Activated CD8-positive, alpha-beta memory T cell treated with anti-CD3 and anti-CD28 coated beads for 36 hours (primary cell): ENCODE results near the gene SERPINB7. TPM values are rescaled to one million over a fixed set of nuclear protein-coding genes. Genes with fewer than 3 reads are reported as not detected.
"Not testable (repeated sequence)": the region's sequence is repeated elsewhere in the genome, so short reads cannot be mapped to it uniquely, and the experiment has no call there.

Experiments used
- CTCF ChIA-PET: fragments of 350-600 bp; sonication (Branson Sonifier 250); formaldehyde crosslinking; loops from one replicate; lab custom pipeline; 2021; ENCODE audit warnings: antibody characterized with exemption; lab: Charles Lee
- POLR2A ChIA-PET: fragments of 350-600 bp; sonication (Branson Sonifier 250); formaldehyde crosslinking; loops from one replicate; lab custom pipeline; 2021; ENCODE audit warnings: antibody characterized with exemption; lab: Charles Lee
- total RNA-seq, 2 experiments: library from RNA; stranded (reverse); gene quantifications; one replicate each; pipeline ENCODE4 v1.2.3, GENCODE V29; 2021

SERPINB7 gene, protein sequence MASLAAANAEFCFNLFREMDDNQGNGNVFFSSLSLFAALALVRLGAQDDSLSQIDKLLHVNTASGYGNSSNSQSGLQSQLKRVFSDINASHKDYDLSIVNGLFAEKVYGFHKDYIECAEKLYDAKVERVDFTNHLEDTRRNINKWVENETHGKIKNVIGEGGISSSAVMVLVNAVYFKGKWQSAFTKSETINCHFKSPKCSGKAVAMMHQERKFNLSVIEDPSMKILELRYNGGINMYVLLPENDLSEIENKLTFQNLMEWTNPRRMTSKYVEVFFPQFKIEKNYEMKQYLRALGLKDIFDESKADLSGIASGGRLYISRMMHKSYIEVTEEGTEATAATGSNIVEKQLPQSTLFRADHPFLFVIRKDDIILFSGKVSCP
- total RNA-seq = not detected

DNA sequence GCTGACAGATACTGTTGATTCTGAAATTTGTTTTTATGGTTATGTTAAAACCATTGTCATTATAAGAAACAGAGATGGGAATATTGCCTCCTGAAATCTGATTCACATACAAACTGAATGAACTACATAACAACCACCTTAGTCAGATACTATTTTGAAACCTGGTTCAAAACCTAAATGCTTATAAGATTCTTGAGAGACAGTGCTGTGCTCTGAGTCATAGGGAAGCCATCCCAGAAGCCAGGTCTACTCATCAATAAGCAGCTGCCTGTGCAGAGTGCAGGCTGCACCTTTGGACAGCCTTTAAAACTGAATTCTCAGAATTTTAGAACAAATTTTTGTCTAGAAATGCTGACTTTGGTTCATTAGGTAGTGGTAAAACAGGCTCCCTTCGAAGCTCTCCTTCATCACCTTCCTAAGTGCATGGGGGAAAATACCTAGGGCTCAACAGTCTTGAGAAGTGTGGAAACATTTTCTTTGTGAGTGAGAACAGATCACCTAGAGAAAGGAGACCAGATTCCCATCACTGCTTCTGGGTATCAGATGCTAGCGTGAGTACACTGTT, at the start of gene SERPINB7:
Gene SERPINB7 (plus strand): TSS at position 253 of the 565 bp plus-strand sequence. CDS start 6,955 bp downstream, outside the sequence.
- ChIA-PET POLR2A (no interaction called here), CTCF (no interaction called here)

DNA sequence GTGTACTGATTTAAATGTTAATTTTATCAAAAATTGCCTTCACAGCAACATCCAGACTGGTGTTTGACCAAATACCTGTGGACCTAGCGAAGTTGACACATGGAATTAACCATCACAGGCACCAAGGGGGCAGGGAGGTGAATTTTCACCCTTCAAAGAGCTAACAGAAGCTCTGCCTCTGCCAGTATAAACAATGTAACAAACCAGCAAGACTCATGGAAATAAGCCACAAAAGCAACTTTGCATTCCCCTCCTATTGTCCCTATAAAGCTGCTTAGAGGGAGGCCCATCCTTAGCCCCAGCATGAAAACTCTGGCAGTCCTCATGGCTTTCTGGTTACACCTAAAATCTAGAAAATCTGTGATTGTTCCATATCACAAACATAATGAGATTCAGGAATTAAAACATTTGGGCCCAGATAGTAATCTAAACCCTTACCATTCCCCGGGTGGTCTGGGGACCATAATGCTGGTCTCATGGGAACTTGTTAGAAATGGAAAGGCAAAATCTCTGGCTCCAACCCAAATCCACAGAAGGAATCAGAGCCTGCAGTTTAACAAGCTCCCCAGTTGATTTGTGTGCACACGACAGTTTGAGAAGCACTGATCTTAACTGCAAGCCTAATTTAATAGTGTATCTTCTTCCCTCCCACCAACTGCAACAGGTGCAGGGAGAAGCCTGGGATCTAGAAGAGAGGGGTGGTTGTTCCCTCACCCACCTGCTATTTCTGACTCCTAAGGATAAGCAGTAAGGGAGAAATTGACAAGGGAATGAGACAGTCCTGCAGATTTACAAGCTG, 49.3 kb upstream of the SERPINB7 start:
- POLR2A ChIA-PET = no interaction called here
- CTCF ChIA-PET = no interaction called here

DNA sequence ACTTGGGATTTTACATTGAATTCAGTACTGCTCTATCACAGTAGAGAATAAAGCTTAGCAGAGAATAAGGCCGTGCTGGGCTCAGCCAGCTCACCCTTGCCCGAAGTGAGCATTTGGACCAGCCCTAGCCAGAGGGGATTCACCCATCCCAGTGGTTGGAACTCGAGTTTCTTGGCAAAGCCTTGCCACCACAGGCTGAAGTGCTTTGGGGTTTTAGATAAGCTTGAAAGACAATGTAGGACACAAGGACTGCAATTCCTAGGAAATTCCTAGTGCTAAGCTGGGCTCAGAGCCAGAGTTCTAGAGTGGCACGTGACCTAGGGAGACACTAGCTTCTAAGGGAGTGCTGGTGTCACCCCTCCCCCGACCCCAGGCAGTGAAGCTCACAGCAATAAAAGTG, 44.4 kb upstream of the SERPINB7 start:
- POLR2A ChIA-PET = no interaction called here
- CTCF ChIA-PET = no interaction called here

DNA sequence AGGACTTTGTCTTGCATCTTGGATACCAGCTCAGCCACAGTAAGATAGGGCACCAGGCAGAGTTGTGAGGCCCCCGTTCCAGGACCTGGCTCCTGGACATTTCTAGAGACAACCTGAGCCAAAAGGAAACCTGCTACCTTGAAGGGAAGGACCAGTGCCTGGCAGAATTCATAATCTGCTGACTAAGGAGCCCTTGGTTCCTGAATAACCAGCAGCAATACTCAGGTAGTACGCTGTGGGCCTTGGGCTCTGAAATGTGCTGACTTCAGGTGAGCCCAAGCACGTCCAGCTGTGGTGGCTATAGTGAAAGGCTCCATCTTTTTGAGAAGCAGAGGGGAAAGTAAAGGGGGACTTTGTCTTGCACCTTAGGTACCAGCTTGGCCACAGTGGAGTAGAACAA, 44.0 kb upstream of the SERPINB7 start:
- ChIA-PET POLR2A (no interaction called here), CTCF (no interaction called here)

DNA sequence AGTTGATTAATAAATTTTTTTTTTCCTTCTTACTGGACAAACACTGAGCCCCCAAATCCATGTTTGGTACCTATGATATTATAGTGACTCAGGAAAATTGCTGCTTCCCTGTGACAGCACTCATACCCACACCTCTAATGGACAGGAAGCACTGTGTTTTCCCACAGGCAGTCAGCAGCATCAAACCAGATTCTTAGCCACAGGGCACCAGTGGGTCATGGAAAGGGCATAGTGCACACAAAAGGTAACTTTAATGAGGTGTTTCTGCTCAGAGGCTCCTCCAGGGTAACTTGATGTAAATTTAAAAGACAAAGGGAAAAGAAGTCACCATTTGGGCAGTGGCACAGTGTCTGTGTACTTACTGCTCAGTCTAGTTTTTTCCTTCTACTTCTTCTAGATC, 38.3 kb upstream of the SERPINB7 start:
- CTCF ChIA-PET = no interaction called here
- POLR2A ChIA-PET = no interaction called here

DNA sequence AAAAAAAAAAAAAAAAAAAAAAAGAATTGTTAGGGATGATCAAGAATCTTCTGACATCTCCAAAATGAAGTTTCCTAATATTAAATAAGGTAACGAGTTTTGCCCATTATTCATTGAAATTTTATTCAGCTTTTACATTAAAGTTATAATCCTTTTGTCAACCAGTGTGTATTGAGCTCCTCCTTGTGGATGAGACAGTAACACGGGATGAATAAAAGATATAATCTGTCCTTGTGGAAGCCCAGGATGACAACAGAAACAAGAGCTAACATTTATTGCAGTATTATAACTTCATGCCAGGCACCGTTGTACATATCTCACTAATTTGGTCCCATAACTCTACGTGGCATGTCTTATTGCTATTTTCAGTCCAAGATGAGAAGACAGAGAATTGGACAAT, 33.4 kb upstream of the SERPINB7 start:
- ChIA-PET POLR2A (no interaction called here), CTCF (interaction anchor here (0.7 kb wide), 1 partner anchor 956 kb away, joined by 6 read pairs; no protein-coding TSS in a partner anchor)

DNA sequence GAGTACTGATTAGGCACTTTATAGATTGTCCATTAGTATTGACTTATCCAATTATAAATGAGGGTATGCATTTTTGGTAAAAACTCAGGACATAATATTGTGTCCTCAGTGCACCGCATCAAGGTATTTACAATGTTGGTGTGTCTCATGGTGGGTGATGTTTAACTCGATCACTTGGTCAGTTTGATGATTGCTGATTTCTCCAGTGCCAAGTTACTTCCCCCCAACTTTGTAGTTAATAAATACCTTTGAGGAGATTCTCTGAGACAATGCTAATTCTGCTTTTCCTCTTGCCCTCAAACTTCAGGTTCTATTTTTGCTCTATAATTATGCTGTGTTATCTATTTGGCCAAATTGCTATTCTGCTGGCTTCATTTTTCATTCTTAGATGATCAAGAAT, 28.2 kb upstream of the SERPINB7 start:
- POLR2A ChIA-PET = no interaction called here
- CTCF ChIA-PET = no interaction called here

DNA sequence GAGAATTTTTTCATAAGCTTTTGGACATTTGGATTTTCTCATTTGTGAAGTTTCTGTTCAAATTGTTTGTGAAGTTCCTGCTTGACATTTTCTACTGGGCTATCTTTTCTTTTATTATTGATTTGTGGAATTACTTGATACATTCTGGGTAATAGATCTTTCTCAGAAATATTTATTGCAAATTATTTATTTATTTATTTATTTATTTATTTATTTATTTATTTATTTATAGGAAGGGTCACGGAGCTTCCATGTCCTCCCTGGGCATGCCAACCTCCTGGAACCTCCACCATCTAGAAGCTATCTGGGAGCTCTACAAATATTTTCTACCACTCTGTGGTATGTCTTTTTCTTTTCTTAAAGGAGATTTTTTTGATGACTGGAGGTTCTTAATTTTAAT, 25.7 kb upstream of the SERPINB7 start:
- CTCF ChIA-PET = no interaction called here
- POLR2A ChIA-PET = no interaction called here

DNA sequence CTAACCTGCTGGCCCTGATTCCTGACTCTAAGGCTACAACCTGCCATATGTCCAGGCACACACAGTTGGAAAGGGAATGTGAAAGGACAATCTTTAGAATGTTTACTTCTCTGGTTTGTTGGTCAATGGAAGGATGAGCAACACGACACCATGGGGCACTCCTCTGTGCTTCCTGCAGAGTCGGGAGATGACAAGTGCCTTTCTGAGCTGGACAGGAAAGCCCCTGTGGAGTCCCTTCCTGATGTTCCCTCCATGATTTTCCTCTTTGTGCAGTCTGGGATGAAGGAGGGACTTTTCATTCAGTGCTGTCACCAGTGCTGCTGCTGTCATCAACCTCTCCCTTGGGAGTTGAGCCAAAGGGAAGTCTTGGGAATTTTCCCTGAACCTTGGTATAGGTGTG, 22.6 kb upstream of the SERPINB7 start:
- POLR2A ChIA-PET = no interaction called here
- CTCF ChIA-PET = no interaction called here

DNA sequence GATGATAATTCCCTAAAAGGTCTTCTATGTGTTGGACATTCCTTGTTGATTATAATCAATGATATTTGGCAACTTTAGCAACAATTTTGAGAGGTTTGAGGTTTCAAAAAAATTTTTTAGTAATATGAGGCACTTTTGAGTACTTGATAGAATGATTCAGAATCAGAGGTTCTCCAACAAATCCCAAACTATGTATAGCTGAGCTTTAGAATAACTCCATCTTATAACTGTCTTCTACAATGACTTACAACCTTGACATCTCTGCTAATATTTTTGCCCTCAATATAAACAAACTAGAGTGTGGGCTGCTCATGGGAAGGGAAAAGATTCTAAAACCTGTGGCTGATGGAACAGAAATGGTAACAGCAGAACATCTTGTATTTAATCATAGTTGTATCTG, 21.5 kb upstream of the SERPINB7 start:
- ChIA-PET CTCF (no interaction called here), POLR2A (no interaction called here)

DNA sequence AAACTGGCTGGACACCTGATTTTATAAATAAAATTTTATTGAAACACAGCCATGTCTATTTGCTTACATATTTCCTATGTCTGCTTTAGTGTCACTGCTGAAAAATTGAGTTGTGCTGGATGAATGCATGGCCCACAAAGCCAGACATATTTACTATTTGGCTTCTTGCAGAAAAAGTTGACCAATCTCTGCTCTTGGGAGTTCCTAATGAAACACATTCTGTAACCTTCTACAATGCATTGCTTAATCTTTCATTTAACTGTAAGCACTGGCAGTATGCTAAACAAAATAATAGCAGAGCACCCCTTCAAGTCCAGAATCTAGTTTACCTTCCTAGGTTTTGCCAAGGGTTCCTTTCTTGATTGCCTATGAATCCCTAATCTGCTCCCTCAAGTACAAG, 17.7 kb upstream of the SERPINB7 start:
- ChIA-PET CTCF (no interaction called here), POLR2A (no interaction called here)

DNA sequence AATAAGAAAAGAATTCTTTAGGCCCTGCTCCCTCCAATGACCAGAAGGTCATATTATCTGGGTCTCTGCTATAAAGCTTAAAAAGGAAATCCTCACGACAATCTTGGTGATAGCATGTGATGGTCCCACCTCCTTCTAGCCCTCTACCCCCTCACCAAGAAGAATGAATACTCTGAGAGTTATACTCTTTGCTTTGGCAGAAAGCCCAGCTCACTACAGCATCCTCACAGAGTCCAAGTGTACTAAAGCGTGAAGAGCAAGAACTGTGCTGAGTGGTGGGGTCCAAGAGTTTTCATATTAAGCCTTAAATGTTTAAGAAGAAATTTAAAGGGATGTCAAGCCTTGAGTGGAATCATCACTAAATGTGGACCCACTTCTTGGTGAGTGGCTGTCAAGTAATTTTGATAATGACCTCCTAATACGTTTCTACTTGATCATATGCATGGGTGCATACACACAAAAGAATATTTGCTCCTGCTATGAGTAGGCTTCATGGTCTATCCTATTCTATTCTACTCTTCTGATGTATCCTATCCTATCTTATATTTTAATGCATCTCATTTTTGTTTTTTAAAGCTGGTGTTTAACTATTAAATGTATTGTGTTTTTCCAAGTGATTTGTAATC, 16.5 kb upstream of the SERPINB7 start:
- CTCF ChIA-PET = no interaction called here

DNA sequence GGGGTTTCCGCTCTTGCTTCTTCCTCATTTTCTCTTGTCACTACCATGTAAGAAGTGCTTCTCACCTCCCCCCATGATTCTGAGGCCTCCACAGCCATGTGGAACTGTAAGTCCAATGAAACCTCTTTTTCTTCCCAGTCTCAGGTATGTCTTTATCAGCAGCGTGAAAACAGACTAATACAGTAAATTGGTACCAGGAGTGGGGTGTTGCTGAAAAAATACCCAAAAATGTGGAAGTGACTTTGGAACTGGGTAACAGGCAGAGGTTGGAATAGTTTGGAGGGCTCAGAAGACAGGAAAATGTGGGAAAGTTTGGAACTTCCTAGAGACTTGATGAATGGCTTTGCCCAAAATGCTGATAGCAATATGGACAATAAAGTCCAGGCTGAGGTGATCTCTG, 15.4 kb upstream of the SERPINB7 start:
- CTCF ChIA-PET, POLR2A ChIA-PET: not testable (repeated sequence)

More for the DNA sequence above, 16.5 kb upstream of the SERPINB7 start:
- POLR2A ChIA-PET = no interaction called here

DNA sequence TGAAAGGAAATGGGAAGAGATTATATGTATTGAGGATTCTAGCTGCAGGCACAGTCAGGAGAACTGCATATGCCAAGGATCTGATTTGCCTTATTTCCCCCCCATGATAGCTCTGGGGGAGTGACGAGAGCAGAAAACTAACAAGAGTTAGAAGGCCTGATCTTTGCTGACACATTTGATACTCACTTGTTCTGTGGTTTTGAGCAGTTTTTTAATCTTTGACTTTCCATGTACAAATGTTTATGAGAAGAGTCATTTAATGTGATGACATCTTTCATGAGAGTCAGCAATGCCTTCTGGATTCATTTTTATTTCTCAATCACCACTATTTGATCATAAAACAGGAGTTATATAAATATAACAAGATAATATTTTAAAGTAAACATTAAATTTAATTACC, 12.7 kb upstream of the SERPINB7 start:
- ChIA-PET POLR2A (no interaction called here), CTCF (no interaction called here)

DNA sequence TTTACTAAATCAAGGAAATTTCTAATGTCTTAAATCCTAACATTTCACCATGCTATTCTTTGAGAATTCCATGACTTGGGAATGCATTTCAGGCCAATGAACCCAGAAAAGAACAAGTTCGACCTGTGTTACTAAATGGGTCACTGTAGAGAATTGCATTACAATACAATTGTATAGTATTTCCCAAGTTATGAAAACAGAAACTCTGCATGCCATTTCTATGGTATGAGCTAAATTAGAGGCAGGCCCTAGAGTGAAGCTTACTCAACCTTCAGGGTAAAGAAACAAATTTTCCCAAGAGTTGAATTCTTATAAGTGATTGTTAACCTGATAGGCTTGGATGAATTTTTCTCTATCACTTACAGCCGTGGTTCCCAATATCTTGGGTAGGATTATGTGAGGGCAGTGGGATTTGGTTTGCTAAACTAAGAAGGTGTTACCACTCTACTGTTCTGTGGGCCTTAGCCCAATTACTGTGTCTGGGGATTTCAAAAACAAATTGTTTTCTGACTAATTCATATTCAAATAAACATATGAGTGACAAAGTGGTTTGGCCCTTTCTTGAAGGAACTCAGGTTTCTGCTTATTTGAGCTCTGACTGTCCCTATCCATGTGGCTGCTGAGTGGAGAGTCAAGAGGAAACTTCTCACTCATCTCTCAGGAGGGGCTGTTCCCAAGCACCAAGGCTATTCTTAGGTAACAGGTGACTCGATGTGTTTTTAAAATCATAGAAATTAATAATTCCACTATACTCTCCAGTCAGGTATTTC, 11.2 kb upstream of the SERPINB7 start:
- POLR2A ChIA-PET = no interaction called here

DNA sequence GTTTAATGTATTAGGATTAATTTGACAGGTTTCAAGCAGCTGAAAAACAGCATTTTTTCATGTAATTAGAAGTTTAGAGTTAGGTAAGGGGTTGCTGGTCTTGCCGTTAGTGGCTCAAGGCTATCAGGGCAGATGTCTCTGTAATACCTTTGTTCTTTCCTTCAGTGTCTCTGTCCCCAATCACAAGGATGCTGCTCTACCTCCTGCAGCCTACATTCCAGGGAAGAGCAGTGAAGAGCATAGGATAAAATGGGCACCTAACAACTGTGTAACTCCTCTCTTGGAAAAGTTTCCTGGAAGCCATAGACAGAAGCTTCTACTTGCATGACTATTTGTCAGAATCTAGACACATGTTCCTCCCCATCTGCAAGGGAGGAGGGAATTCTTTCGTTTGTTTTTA, 9.4 kb upstream of the SERPINB7 start:
- ChIA-PET POLR2A (no interaction called here), CTCF (no interaction called here)

More for the DNA sequence above, 11.2 kb upstream of the SERPINB7 start:
- CTCF ChIA-PET = no interaction called here

DNA sequence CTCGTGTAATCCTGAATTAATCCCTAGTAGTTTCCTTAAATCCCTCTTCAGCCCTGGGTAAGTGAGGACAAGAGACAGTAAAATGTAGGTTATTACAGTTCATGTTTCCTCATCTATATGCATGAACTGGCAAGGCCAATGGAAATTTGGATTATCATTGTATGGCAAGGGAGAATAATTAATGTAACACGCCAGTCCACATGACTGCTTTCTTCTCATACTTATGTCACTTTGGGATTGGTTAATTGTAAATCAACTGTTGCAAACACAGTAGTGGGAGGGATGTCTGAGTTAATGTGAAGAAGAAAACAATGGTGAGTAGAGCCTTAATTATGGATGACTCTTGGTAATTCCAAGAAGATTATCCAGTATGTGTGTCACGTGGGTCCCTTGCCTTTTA, 1.7 kb upstream of the SERPINB7 start:
- ChIA-PET CTCF (no interaction called here), POLR2A (no interaction called here)

DNA sequence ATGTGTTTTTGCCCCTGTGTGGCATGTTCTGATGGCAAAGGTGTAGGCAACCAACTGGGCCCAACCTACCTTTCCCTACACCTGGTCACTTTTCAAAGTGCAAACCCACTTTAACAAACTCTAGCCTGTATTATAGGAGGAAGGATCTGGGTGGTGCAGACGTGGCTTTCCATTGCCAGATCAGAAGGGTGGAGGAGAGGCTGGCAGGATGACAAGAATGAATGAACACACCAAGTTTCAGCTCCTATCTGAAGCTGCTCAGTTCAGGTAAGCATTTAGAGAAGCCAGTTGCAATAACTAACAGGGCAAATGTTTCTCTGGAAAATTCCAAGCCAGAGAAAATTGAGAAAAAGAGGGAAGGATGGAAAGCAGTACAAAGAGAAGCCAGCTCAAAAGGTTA, 707 bp upstream of the SERPINB7 start:
- ChIA-PET CTCF (no interaction called here), POLR2A (no interaction called here)

DNA sequence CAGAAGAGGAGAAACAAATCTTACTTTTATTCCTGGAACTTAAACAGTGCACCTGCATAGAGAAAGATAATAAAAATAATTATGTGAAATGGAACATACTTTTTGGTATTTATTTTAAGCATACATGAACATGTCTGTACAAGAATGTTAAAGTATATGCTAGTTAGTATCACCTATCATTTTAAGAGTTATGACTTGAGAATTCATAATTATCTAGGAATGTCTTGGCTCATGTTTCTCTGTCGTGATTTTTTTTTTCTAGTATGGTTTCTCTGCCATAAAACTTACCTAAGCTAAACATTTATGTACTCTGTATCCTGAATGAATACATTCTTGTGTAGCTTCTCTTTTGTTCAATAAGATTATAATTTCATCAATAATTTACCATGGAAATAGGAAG, 4.2 kb downstream of the SERPINB7 start:
- ChIA-PET POLR2A (no interaction called here), CTCF (no interaction called here)
